ENCODE measurements around the gene CTBP1.

Gene CTBP1

DNA sequence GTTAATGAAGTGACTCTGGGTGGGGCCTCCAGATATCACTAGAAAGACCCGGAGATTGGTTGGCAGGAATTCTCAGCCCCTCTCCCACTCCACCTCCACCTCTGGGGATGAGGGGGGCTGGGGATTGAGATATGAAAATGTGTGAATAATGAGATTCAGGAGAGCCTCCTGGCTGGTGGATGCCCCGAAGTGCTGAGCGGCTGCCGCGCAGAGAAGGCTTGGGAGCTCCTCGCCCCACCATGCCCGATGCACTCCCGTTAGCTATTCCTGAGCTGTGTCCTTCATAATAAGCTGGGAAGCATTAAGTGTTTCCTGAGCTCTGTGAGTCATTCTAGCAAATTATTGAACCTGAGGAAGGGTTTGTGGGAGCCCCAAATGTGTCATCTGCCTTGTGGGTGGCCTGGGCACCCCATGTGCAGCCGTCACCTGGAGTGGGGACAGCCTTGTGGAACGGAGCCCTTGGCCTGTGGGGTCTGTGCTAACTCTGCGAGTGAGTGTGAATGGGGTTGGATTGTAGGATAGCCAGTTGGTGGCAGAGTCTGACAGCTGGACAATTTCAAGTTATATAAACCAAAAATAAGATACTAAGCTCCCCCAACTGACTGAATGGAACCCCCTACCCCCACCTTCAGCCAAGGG is 36.3 kb upstream of the CTBP1 start:
- DNase-seq (ENCODE audit: extremely low read depth in 1 of 2, low read depth in 1 of 2), result no peak

DNA sequence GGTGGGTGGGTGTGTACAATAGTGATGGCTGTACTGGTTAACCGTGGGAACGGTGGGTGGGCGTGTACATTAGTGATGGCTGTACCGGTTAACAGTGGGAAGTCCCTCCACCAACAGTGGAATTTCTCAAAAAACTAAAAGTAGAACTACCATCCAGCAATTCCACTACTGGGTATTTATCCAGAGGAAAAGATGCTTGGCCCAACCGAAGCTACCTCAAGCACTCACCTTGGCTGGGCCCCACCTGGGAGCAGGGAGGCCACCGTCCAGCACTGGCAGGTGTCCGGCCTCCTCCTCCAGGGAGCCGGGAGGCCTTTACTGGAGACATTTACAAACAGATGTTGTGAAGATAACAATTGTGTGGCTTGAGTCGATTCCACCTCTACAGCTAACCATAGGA is 34.8 kb upstream of the CTBP1 start:
- DNase-seq (ENCODE audit: extremely low read depth in 1 of 2, low read depth in 1 of 2), result no peak

DNA sequence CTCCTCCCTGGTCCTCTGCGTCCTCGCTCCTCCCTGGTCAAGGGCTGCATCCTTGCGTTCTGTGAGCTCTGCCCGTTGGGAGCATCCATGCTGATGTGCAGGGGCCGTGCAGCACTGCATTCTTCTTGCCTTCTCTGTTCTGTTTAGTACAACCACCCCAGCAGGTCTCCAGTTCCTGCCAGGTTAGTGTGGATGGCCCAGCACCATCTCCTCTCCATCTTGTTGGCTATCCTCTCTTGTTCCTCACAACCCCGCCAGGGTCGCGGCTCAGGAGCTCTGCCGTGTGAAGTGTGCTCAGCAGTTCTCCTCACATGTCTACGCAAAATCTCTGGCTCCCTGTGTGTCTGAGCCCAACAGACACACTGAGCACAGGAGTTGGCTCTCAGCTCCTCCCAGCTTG is 30.3 kb upstream of the CTBP1 start:
- DNase-seq (ENCODE audit: extremely low read depth in 1 of 2, low read depth in 1 of 2), result no peak

- no peak for DNase-seq (ENCODE audit: extremely low read depth in 1 of 2, low read depth in 1 of 2)
These were observed 29.0 kb upstream of the CTBP1 start for GRCh38 chr4:1277667-1278665.

DNA sequence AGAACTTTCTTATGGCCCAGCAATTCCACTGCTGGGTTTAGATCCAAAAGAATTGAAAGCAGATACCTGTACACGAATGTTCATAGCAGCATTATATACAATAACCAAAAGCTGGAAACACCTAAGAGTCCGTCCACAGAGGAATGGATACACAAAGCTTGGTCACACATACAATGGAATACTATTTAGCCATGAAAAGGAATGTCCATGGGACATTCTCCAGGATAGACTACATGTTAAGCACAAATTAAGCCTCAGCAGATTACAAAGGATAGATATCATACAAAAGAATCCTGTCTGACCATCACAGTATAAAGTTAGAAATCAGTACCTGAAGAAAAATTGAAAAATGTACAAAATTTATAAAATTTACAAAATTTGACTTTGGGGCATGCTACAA is 28.1 kb upstream of the CTBP1 start:
- no peak for DNase-seq (ENCODE audit: extremely low read depth in 1 of 2, low read depth in 1 of 2)

- DNase-seq (ENCODE audit: extremely low read depth in 1 of 2, low read depth in 1 of 2), result no peak
These were observed 25.9 kb upstream of the CTBP1 start for GRCh38 chr4:1274871-1275270.

DNA sequence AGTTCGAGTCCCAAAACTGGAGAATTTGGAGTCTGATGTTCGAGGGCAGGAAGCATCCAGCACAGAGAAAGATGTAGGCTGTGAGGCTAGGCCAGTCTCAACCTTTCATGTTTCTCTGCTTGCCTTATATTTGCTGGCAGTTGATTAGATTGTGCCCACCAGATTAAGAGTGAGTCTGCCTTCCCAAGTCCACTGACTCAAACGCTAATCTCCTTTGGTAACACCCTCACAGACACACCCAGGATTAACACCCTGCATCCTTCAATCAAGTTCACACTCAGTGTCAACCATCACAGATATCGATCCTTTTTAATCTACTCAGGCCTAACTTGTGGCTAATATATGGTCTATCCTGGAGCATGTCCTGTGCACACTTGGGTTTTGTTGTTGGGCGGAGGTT is 22.8 kb upstream of the CTBP1 start:
- DNase-seq (ENCODE audit: extremely low read depth in 1 of 2, low read depth in 1 of 2), result no peak

- no peak for DNase-seq (ENCODE audit: extremely low read depth in 1 of 2, low read depth in 1 of 2)
These were observed 20.3 kb upstream of the CTBP1 start for GRCh38 chr4:1269209-1269608.

GRCh38 chr4:1266881-1267763 is 18.2 kb upstream of the CTBP1 start:
- no peak for DNase-seq (ENCODE audit: extremely low read depth in 1 of 2, low read depth in 1 of 2)

DNA sequence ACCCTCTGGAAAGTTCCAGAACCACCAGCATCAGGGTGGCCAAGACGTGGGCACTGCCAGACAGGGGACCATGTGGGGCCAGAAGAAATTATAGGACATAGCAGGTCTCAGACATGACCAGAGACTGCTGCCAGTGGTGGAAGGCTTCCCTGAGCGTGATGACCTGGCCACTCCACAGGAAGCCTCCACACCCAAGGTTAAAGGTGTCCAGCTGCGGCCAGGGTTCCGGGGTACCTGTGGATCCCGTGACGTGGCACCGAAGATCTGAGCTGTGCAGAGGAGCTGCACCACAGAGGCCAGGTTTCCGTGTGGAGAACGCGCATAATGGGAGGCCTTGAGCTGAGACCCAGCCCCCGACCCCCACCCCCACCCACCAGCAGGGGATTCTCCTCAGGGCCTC is 16.4 kb upstream of the CTBP1 start:
- no peak for DNase-seq (ENCODE audit: extremely low read depth in 1 of 2, low read depth in 1 of 2)

- DNase-seq (ENCODE audit: extremely low read depth in 1 of 2, low read depth in 1 of 2), result no peak
These were observed 16.0 kb upstream of the CTBP1 start for GRCh38 chr4:1264942-1265341.

- DNase-seq (ENCODE audit: extremely low read depth in 1 of 2, low read depth in 1 of 2), result no peak
These were observed 12.4 kb upstream of the CTBP1 start for GRCh38 chr4:1261107-1261928.

- DNase-seq (ENCODE audit: extremely low read depth in 1 of 2, low read depth in 1 of 2), result no peak
These were observed 11.6 kb upstream of the CTBP1 start for GRCh38 chr4:1260418-1261106.

DNA sequence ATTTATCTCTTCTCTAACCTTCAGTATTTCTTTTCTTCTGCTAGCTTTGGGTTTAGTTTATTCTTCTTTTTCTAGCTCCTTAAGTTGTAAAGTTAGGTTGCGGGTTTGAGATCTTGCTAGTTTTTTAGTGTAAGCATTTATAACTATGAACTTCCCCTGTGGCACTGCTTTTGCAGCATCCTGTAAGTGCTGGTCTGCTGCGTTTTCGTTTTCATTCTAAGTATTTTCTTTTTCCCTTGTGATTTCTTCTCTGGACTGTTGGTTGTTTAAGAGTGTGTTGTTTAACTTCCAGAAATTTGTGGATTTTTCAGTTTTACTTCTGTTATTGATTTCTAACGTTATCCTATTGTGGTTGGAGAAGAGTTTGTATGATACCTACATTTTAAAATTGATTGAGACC is 11.0 kb upstream of the CTBP1 start:
- DNase-seq (ENCODE audit: extremely low read depth in 1 of 2, low read depth in 1 of 2), result no peak

- DNase-seq (ENCODE audit: extremely low read depth in 1 of 2, low read depth in 1 of 2), result no peak
These were observed 9.5 kb upstream of the CTBP1 start for GRCh38 chr4:1258457-1258856.

DNA sequence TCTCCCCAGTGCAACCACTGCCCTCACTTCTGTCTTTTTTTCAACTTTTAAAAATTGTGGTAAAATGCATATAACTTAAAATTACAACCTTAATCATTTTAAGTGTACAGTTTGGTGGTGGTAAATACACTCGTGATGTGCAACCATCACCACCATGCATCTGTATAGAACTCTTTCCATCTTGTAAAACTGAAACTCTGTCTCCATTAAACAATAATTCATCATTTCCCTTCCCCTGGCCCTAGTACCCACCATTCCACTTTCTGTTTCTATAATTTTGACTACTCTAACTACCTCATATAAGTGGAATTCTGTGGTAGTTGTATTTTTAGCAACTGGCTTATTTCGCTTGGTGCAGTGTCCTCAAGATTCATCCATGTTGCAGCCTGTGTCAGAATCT is 6.8 kb upstream of the CTBP1 start:
- DNase-seq (ENCODE audit: extremely low read depth in 1 of 2, low read depth in 1 of 2), result no peak

GRCh38 chr4:1255151-1255550 is 6.2 kb upstream of the CTBP1 start:
- DNase-seq (ENCODE audit: extremely low read depth in 1 of 2, low read depth in 1 of 2), result no peak

GRCh38 chr4:1253831-1254230 is 4.9 kb upstream of the CTBP1 start:
- DNase-seq (ENCODE audit: extremely low read depth in 1 of 2, low read depth in 1 of 2), result no peak

DNA sequence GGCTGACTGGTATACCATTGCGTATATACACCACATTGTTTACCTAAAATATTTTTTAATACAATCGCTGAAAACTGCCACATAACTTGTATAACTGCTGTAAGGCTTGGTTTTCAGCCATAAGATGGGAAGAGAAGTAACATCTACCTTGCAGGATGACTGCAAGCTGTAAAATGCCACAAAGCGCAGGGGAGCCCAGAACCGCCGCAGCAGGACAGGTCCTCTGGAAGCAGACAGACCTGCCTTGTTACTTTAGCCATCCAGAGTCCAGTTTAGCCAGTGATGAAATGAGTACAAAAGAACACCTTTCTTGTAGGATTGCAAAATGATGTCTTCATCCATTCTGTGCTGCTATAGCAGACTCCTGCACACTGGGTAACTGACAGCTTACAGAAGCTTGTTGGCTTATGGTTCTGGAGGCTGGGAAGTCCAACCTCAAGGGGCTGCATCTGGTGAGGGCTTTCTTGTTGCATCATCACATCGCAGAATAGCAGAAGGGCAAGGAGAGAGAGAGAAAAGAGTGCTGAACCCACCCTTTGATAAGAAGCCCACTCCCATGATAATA is 4.1 kb upstream of the CTBP1 start:
- no peak for DNase-seq (ENCODE audit: extremely low read depth in 1 of 2, low read depth in 1 of 2)

- no peak for DNase-seq (ENCODE audit: extremely low read depth in 1 of 2, low read depth in 1 of 2)
These were observed 2.8 kb upstream of the CTBP1 start for GRCh38 chr4:1251773-1252066.

Data from stimulated activated CD8-positive, alpha-beta memory T cell treated with anti-CD3 and anti-CD28 coated beads, Interleukin-7, amount 100 ng/mL, for 48 hours (primary cell).